ENCODE results near the gene LAMP1. TPM values are rescaled to one million over a fixed set of nuclear protein-coding genes. Genes with fewer than 3 reads are reported as not detected.
A peak's percentile ranks its signal among the peaks of the same experiment; 100 is the strongest.
"Not testable (repeated sequence)": the region's sequence is repeated elsewhere in the genome, so short reads cannot be mapped to it uniquely, and the experiment has no call there.

LAMP1 gene, protein sequence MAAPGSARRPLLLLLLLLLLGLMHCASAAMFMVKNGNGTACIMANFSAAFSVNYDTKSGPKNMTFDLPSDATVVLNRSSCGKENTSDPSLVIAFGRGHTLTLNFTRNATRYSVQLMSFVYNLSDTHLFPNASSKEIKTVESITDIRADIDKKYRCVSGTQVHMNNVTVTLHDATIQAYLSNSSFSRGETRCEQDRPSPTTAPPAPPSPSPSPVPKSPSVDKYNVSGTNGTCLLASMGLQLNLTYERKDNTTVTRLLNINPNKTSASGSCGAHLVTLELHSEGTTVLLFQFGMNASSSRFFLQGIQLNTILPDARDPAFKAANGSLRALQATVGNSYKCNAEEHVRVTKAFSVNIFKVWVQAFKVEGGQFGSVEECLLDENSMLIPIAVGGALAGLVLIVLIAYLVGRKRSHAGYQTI
- total RNA-seq (75.2 TPM), polyA plus RNA-seq (158 TPM)

DNA sequence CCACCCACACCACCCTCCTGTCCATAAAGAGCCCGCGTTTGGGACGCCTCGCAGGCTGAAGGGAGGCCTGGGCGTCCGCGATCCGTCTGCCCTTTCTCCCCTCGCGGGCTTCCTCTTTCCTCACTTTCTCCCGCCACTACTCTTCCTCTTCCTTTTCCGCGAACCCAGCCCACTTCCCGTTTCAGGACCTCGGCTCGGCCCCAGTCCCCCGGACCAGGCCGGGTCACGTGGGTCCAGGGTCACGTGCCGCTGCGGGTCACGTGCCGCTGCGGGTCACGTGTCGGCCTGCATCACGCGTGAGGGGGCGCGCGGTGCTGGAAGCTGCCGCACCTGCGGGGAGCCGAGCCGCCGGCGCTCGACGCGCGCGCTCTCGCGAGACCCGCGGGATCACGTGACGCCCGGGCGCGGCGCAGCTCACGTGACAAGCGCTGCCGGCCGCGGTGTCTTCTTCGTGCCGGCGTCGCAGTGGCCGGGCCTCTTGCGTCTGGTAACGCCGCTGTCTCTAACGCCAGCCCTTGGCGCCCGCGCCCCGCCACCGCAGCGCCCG is at the start of gene LAMP1:
TSS of gene LAMP1 (plus strand) at position 417 of the 547 bp plus-strand sequence. CDS start 196 bp downstream, outside the sequence.
- peak within 1 kb of the TSS; percentile 98 for H3K4me3 ChIP-seq (ENCODE audit: low read depth, low read length)
- peak within 1 kb of the TSS; percentile 92 for H3K27ac ChIP-seq (ENCODE audit: low read depth)
- WGBS, result under 1% methylated on average over 74 of the region's 74 CpGs
- H3K36me3 ChIP-seq (ENCODE audit: insufficient read depth), result no peaks in the 10 kb centered on the region
- peak; percentile 76 for DNase-seq (ENCODE audit: extremely low spot score)
- no peaks in the 10 kb centered on the region for H3K4me1 ChIP-seq (ENCODE audit: insufficient read depth)

DNA sequence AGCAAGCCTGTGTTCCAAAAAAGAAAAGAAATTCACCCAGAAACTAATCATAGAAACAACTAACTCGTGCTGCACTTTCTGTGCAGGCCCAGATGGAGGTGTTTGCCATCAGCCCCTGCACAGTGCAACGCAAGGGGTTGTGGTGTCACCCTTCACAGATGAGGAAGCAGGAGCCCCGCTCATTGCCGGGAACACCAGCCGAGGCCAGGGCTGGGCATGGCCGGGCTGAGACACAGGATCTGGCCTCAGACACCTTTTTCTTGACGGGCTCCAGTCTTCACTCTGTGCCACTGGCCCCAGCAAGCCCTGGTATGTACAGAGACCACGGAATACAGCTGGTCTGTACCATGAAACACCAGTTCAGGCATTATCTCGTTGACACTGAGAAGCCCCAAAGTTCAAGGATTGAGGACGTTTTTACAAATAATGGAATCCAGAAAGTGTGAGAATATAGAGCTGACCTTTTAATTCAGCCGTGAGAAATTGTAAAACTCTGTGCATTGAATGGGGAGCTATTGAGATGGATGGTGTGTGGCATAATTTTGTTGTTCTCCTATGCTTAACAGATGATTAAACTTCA is 44.4 kb upstream of the LAMP1 start:
- no peak overlapping the region for H3K4me3 ChIP-seq (ENCODE audit: low read depth, low read length)
- H3K4me1 ChIP-seq (ENCODE audit: insufficient read depth), result no peaks in the 10 kb centered on the region
- DNase-seq (ENCODE audit: extremely low spot score), result no peak
- H3K36me3 ChIP-seq (ENCODE audit: insufficient read depth), result peaks cover 5% of the 10 kb centered on the region
- 86% methylated on average over 11 of the region's 11 CpGs for WGBS
- H3K27ac ChIP-seq (ENCODE audit: low read depth), result no peak overlapping the region

DNA sequence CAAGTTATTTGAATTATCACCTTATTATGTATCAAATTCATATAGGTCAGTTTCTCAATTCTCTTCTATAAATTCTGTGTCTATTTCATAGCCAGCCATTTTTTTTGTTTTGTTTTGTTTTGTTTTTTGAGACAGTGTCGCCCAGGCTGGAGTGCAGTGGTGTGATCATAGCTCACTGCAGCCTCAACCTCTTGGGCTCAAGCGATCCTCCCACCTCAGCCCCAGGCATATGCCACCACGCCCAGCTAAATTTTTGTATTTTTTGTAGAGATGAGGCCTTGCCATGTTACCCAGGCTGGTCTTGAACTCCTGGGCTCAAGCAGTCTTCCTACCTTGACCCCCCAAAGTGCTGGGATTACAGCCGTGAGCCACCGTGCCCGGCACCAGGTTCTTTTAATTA is 39.1 kb upstream of the LAMP1 start:
- not testable (repeated sequence) for H3K4me1 ChIP-seq (ENCODE audit: insufficient read depth); H3K27ac ChIP-seq (ENCODE audit: low read depth); H3K4me3 ChIP-seq (ENCODE audit: low read depth, low read length); H3K36me3 ChIP-seq (ENCODE audit: insufficient read depth); DNase-seq (ENCODE audit: extremely low spot score)
- 97% methylated on average over 6 of the region's 6 CpGs for WGBS

DNA sequence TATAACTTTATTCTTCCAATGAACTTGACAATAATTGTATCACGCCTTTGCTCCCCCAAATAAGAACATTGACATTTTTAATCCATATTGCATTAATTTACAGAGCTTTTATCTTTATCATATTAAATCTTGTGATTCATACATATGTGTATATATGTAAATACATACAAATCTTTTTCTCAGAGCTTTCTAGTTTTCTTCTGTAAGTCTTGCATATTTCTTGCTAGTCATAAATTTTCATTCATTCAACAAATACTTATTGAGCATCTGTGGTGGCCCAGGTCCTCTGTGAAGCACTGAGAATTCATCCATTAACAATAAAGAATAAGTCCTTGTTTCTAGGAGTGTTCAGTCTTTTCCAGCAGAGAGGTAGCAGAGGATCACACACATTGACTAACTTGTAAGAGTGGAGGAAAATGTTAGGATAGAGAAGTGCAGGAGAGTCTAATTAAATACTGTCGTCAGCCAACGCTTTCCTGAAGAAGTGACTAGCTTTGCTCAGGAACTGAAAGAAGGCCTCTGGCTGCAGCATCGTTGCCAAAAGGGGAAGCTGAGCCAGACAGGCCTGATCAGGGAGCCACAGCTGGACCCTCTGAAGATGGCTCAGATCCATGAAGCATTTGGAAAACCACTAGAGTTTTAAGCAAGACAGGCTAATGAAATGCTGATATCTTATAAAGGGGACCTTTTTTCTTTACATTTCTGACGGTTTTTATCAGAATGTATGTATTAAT is 38.6 kb upstream of the LAMP1 start:
- 94% methylated on average over 5 of the region's 5 CpGs for WGBS
- peaks cover 3% of the 10 kb centered on the region for H3K36me3 ChIP-seq (ENCODE audit: insufficient read depth)
- no peak for DNase-seq (ENCODE audit: extremely low spot score)

DNA sequence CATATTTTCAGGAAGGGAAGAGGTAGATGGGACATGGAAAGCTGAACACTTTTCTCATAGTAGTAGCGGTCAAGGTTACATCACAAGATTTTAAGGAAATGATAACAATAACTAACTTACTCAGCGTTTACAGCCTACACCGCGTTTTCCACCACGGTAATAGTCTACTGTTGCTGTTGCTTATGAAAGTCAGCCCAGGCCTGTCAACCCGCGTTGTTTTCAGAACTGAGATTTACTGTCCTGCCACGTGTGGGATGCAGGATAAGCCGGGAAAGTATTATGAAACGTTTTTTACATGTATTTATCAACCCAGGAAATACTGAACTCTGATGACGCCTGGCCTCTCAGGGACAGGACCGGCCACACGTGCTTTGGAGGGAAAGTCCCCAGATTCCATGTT is 36.0 kb upstream of the LAMP1 start:
- peaks cover 4% of the 10 kb centered on the region for H3K36me3 ChIP-seq (ENCODE audit: insufficient read depth)
- DNase-seq (ENCODE audit: extremely low spot score), result no peak
- H3K4me1 ChIP-seq (ENCODE audit: insufficient read depth), result no peaks in the 10 kb centered on the region
- H3K4me3 ChIP-seq (ENCODE audit: low read depth, low read length), result no peak overlapping the region
- H3K27ac ChIP-seq (ENCODE audit: low read depth), result no peak overlapping the region
- WGBS, result 91% methylated on average over 13 of the region's 13 CpGs

More for the DNA sequence above, 38.6 kb upstream of the LAMP1 start:
- Histone ChIP-seq H3K4me3 (ENCODE audit: low read depth, low read length) (no peak overlapping the region), H3K27ac (ENCODE audit: low read depth) (no peak overlapping the region), H3K4me1 (ENCODE audit: insufficient read depth) (no peaks in the 10 kb centered on the region)

DNA sequence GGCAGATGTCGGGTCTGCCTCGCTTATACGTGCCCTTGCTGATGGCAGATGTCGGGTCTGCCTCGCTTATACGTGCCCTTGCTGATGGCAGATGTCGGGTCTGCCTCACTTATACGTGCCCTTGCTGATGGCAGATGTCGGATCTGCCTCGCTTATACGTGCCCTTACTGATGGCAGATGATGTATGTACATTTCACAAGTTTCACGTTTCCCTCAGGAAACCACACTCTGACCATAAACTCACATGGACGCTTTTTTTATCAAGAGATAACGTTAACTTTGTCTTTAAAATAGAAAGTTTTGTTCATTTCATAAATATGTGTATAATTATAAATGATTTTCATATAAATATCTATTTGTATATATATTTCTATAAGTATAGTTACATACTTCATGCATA is 34.0 kb upstream of the LAMP1 start:
- WGBS, result 84% methylated on average over 14 of the region's 14 CpGs
- H3K4me3 ChIP-seq (ENCODE audit: low read depth, low read length); H3K4me1 ChIP-seq (ENCODE audit: insufficient read depth); DNase-seq (ENCODE audit: extremely low spot score); H3K36me3 ChIP-seq (ENCODE audit: insufficient read depth); H3K27ac ChIP-seq (ENCODE audit: low read depth): not testable (repeated sequence)

DNA sequence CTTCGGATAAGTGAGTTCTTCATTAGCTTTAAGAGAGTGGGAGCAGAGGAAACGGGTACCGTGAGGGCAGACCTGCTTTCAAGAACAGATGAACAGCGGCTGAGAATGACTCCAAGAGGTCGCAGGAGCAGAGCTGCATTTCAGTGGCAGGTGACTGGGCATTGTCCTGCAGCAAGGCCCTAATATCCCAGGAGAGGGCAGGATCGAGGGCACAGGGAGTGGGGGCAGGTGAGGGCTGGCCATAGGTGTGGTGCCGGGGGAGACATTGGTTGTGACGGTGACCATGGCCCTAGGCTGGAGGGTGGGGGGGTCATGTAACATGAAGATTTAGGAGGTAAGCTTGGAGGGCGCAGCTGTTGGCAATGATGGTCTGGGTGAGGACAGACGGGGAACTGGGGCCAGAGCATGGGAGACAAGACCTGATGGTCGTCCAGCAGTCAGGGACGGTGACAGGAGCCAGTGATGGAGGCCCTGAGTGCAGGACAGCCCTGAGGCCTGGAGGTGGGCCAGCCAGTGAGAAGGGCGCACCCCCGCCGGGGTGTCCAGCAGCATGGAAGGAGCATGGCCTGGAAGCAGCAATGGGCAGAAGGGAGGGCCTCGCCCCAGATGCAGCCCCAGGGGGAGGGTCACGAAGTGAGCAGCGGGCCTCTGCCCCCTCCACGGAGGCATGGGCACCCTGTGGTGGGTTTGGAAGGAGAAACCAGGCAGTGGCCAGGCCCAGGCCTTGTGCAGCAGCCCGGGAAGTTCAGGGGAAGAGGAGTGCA is 29.2 kb upstream of the LAMP1 start:
- H3K27ac ChIP-seq (ENCODE audit: low read depth), result no peak overlapping the region
- H3K4me1 ChIP-seq (ENCODE audit: insufficient read depth), result no peaks in the 10 kb centered on the region
- DNase-seq (ENCODE audit: extremely low spot score), result no peak
- no peak overlapping the region for H3K4me3 ChIP-seq (ENCODE audit: low read depth, low read length)
- WGBS, result 90% methylated on average over 20 of the region's 20 CpGs
- H3K36me3 ChIP-seq (ENCODE audit: insufficient read depth), result peaks cover 2% of the 10 kb centered on the region

DNA sequence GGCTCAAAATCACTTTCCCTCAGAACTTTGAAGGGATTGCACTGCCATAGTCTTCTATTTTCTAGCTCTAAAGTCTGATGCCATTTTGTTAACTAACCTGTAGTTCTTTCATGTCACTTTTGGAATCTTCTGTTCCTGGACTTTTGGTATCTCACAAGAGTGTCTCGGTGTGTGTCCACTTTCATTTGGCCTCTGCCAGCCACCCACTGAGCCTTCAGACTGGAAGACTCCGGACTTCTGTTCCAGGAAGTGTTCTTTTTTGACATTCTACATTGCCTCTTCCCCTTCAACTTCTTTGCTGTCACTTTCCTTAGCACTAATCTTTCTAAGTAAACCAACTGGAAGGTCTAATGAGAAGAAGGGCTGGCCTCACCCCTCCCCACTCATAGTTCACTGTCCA is 25.0 kb upstream of the LAMP1 start:
- no peak overlapping the region for H3K27ac ChIP-seq (ENCODE audit: low read depth)
- no peaks in the 10 kb centered on the region for H3K36me3 ChIP-seq (ENCODE audit: insufficient read depth)
- 87% methylated on average over 2 of the region's 2 CpGs for WGBS
- H3K4me3 ChIP-seq (ENCODE audit: low read depth, low read length), result no peak overlapping the region
- no peak for DNase-seq (ENCODE audit: extremely low spot score)
- no peaks in the 10 kb centered on the region for H3K4me1 ChIP-seq (ENCODE audit: insufficient read depth)

DNA sequence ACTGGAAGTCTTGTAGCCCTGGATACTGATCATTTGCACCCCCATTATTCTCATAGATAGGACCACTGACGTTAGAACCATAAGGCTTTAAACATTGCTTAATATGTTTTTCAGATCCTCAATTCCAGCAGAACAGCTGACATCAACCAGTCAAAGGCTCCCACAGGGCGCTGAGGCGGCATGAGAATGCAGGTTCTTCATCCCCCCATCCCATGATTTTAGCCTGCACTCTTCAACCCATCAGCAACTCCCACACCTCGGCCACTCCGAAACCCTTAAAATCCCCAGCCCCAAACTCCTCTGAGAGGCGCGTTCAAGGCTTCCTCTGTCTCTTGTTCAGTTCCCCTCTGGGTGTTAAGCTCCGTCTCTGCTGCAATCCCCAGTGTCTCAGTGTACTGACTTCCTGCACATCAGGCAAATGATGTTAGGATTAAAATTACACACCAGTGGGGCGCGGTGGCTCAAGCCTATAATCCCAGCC is 24.3 kb upstream of the LAMP1 start:
- 88% methylated on average over 10 of the region's 10 CpGs for WGBS
- DNase-seq (ENCODE audit: extremely low spot score), result no peak
- no peaks in the 10 kb centered on the region for H3K4me1 ChIP-seq (ENCODE audit: insufficient read depth)
- H3K36me3 ChIP-seq (ENCODE audit: insufficient read depth), result no peaks in the 10 kb centered on the region
- H3K4me3 ChIP-seq (ENCODE audit: low read depth, low read length), result no peak overlapping the region
- no peak overlapping the region for H3K27ac ChIP-seq (ENCODE audit: low read depth)

DNA sequence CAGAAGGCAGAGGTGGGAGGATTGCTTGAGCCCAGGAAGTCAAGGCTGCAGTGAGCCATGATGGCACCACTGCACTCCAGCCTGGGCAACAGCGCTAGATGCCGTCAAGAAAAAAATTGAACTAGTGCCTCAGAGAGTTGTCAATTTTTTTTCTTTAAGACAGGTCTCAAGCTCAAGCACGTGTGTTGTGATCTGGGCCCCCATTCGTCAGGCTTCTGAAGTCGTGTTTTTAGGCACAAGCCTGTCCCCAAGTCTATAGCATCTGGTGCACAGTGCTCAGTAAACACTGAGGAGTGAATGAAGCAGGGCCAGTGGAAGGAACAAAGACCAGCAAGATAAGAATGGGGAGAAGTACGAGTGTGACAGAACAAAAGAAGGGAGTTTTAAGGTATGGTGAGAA is 23.7 kb upstream of the LAMP1 start:
- Histone ChIP-seq H3K4me3 (ENCODE audit: low read depth, low read length) (no peak overlapping the region), H3K27ac (ENCODE audit: low read depth) (no peak overlapping the region), H3K4me1 (ENCODE audit: insufficient read depth) (no peaks in the 10 kb centered on the region), H3K36me3 (ENCODE audit: insufficient read depth) (no peaks in the 10 kb centered on the region)
- no peak for DNase-seq (ENCODE audit: extremely low spot score)
- 85% methylated on average over 6 of the region's 6 CpGs for WGBS

DNA sequence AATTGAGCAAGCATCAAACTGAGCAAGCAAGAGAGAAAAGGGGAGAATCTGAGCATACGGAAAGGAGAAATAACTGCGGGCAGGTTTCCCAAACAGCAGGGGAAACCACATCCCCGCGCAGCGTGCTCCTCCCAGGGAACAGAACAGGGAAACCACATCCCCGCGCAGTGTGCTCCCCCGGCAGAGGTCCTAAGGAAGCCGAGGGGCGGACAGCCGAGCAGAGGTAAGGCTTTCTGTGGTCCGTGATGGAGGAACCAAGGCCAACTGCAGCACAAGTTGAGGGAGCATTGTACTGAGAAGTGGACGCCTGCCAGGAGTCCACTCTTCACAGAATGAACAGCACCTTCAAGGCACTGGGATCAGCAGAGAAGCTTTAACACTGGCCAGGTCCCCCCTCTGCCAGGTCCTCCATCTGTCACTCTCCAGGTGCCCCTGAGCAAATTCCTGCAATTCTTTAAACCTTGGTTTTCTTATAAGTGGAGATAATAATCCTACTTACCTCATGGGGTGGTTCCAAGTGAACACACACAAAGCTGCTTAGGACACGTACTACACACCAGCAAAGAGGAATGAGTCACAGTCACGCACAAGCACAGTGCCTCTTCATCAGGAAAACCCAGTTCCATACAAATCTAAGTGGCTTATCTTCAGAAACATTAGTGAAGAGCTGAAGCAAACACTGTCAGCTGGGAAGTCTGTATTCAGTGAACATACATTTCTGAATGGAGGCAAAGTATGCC is 23.0 kb upstream of the LAMP1 start:
- no peaks in the 10 kb centered on the region for H3K4me1 ChIP-seq (ENCODE audit: insufficient read depth)
- H3K36me3 ChIP-seq (ENCODE audit: insufficient read depth), result no peaks in the 10 kb centered on the region
- WGBS, result 80% methylated on average over 15 of the region's 15 CpGs
- no peak overlapping the region for H3K4me3 ChIP-seq (ENCODE audit: low read depth, low read length)
- H3K27ac ChIP-seq (ENCODE audit: low read depth), result no peak overlapping the region
- no peak for DNase-seq (ENCODE audit: extremely low spot score)

DNA sequence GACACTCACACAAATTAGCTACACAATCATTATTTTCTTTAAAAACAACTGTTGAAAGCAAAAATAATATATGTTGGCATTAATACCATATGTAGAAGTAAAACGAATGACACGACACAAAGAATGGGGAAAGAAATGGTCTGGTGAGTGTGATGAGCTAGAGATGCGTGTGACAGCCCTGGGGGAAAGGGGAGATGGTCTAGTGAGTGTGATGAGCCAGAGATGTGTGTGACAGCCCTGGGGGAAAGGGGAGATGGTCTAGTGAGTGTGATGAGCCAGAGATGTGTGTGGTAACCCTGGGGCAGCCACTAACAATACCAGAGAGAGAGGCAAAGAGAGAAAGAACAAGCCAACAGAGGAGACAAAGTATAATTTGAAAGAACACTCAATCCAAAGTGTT is 22.3 kb upstream of the LAMP1 start:
- 90% methylated on average over 3 of the region's 3 CpGs for WGBS
- Histone ChIP-seq H3K4me3 (ENCODE audit: low read depth, low read length) (no peak overlapping the region), H3K36me3 (ENCODE audit: insufficient read depth) (no peaks in the 10 kb centered on the region), H3K4me1 (ENCODE audit: insufficient read depth) (no peaks in the 10 kb centered on the region), H3K27ac (ENCODE audit: low read depth) (no peak overlapping the region)
- DNase-seq (ENCODE audit: extremely low spot score), result no peak
